GM18907 (cell line): ENCODE data around the gene TLCD3A.
A peak's percentile ranks its signal among the peaks of the same experiment; 100 is the strongest.
"Not testable (repeated sequence)": the region's sequence is repeated elsewhere in the genome, so short reads cannot be mapped to it uniquely, and the experiment has no call there.

ENCODE experiments used
- ATAC-seq: cut with Tn5 transposase; IDR thresholded peaks from one replicate; pipeline ENCODE4 v1.9.1; 2021; ENCODE audit warnings: mild to moderate bottlenecking, moderate library complexity; ENCODE audit not compliant: unreplicated experiment

TLCD3A gene

DNA sequence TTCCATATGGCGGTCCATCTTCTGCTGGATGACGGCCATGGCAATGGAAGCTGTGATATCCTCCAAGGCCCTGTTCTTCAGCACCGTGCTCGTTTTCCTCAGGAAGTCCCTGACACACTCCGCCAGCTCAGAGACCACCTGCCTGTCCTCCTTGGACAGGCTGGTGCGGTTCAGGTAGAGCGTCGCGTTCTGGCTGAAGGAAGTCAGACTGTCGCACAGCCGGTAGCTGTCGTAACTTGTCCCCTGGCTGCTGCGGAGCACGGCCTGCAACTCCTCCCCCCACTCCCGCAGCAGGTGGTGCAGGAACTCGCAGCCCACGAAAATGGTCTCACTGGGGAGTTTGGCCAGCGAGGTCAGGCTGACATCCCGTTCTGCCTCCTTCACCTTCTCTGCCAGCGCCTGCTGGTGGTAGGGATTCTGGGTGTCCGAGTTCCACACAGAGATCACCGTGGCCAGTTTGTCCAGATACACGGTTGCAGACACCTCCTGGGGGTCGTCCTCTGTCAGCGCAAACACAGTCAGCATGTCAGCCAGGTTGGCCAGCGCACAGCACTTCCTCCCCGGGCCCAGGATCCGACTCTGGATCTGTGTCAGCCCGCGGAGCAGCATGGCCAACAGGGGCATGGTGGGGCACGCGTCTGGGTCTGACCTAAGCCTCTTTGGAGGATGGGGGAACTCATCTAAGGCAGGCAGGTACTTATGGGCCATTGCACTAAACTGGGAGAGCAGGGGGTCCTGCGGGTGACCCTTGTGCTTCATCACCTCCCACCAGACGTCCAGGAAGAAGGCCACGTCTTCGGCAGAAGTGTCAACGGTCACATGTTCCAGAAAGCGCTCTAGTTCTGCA lies 14.6 kb downstream of the TLCD3A start:
- no peak for ATAC-seq

DNA sequence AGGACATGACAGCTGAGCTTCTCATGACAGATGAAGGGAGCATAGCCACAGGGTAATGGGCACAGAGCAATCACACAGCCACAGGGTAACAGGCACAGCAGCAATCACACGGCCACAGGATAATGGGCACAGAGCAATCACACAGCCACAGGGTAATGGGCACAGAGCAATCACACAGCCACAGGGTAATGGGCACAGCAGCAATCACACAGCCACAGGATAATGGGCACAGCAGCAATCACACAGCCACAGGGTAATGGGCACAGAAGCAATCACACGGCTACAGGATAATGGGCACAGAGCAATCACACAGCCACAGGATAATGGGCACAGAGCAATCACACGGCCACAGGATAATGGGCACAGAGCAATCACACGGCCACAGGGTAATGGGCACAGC lies 16.2 kb downstream of the TLCD3A start:
- ATAC-seq = not testable (repeated sequence)

DNA sequence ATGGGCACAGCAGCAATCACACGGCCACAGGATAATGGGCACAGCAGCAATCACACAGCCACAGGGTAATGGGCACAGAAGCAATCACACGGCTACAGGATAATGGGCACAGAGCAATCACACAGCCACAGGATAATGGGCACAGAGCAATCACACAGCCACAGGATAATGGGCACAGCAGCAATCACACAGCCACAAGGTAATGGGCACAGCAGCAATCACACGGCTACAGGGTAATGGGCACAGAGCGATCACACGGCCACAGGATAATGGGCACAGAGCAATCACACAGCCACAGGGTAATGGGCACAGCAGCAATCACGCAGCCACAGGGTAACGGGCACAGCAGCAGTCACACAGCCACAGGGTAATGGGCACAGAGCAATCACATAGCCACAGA lies 17.0 kb downstream of the TLCD3A start:
- not testable (repeated sequence) for ATAC-seq

DNA sequence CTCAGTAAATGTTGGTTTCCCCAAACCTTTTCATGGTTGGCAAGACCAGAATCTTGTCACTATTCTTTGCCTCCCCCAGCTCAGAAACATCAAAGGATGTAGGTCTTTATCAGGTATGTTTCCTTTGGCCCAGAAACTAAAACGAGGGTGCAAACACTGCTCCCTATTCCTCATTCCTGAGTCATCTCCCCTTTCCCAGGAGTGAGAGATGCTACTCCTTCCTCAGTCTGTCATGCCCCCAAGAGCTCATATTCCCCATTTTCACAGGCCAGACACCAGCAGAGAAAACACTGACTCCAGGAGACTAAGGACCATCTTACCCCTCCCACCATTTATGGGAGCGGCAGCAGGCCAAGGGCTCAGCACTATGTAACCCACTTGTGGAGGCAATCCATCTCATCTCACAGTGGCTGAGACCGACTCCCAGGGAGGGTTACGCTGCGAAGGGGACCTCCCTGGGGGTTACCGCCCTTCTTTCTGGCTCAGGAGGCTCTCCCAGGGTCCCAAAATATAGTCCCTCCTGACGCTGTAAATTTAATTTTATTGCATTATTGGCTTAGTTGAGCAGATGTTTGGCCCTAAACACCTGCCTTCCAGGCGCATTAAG lies 18.1 kb downstream of the TLCD3A start:
- no peak for ATAC-seq

DNA sequence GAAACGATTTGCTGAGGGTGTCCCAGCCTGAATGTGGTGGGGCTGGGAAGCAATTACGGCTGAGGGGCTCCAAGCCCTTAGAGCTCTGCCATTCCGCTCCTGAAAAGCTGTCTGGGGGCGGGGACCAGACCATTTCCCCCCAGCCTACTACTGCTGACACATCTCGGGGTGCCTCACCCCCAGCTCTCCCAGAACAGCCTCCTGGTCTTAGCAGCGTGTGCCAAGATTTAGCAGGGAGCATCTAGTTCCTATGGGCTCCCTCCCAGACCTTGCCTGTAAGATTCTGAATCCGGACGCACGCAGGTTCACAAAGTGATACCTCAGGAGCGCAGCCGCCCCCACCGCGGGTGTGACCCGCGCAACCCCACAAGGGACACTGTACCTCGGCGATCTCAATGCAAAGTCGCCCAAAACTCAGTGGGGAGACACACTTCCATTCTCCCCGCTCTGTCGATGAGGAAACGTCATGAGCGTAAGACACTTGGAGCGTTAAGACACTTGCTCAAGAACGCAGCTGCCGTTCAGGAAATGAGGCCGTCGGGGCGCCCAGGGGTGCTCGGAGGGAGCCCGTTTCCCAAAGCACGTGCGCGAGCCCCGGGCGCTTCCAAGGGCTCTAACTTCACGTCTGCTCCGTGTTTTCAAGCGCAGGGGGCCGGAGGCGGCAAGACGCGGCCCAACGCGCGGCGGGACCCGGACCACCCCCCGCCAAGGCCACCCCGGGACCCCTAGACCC lies 19.0 kb downstream of the TLCD3A start:
- peak; percentile 40 for ATAC-seq

DNA sequence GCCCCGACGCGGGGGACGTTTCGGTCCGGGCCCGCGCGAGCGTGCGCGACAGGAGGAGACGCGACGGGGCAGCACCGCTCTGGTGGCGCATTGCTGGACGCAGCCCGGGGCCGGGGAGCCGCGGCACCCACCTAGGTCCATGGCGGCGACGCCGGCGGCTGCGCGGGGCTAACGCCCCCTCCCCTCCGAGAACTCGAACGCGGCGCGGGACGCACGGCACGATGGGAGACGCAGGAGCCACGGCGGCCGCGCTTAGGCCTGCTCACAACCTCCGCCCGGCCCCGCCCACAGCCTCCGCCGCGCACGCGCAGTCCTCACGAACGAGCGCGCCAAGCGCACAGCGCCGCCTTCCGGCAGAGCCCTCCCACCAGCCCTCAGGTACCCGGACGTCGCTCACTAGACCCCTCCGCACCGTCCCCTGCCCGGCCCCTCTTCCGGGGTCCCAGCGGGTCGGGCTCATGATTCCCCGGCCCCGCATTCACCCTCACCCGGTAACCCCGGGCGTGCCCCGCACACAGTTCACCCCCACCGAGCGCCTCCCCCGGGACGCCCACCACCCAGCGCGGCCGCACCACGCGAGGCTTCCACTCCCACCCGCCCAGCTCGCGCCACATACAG lies 19.7 kb downstream of the TLCD3A start, which contains the start of gene GEMIN4:
TSS of gene GEMIN4 (minus strand) at position 263 of the 618 bp plus-strand sequence. CDS start at position 141, 122 bp downstream.
- peak; percentile 85 for ATAC-seq

DNA sequence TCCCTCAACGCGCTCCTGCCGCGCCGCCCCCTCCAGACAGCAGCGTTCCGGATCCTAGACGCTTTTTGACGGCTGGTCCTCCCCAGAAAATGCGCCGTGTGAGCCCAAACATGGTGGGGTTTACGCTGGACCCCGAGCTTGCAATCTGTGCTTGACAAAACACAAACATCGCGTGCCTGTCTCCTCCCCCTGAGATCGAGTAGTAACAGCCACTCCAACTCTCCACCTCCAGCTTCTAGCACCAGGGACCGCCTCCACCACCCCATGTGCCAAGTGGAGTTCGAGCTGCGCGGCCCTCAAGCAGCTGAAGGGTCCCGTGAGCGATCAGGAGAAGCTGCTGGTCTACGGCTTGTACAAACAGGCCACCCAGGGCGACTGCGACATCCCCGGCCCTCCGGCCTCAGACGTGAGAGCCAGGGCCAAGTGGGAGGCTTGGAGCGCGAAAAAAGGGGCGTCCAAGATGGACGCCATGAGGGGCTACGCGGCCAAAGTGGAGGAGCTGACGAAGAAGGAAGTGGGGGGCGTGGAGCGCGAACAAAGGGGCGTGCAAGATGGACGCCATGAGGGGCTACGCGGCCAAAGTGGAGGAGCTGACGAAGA lies 20.3 kb downstream of the TLCD3A start:
- ATAC-seq = no peak

DNA sequence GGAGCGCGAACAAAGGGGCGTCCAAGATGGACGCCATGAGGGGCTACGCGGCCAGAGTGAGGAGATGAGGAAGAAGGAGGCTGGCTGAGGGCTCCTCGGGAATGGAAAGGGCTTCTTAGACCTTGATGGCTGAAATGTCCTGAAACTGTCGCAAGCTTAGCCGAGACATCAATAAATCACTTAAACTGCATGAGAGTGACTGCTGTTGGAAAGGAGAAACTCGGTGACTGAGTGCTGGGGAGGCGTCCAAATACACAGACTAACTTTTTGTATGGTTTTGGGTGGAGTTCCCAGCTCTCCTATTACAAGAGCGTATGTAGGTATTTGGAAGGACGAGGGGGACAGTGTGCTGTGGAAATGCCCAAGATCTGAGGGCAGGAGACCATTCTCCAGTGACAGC lies 21.0 kb downstream of the TLCD3A start:
- ATAC-seq = no peak

DNA sequence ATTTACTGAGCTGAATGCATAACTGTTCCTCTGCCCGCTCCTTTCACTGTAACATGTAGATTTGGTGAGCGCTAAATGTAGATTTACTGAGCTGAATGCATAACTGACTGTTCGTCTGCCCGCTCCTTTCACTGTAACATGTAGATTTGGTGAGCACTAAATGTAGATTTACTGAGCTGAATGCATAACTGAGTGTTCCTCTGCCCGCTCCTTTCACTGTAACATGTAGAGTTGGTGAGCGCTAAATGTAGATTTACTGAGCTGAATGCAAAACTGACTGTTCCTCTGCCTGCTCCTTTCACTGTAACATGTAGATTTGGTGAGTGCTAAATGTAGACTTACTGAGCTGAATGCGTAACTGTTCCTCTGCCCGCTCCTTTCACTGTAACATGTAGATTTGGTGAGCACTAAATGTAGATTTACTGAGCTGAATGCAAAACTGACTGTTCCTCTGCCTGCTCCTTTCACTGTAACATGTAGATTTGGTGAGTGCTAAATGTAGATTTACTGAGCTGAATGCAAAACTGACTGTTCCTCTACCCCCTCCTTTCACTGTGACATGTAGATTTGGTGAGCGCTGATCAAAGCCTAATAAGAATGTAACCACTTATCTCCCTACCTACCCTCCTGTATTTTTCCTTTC lies 23.0 kb downstream of the TLCD3A start:
- ATAC-seq = not testable (repeated sequence)

DNA sequence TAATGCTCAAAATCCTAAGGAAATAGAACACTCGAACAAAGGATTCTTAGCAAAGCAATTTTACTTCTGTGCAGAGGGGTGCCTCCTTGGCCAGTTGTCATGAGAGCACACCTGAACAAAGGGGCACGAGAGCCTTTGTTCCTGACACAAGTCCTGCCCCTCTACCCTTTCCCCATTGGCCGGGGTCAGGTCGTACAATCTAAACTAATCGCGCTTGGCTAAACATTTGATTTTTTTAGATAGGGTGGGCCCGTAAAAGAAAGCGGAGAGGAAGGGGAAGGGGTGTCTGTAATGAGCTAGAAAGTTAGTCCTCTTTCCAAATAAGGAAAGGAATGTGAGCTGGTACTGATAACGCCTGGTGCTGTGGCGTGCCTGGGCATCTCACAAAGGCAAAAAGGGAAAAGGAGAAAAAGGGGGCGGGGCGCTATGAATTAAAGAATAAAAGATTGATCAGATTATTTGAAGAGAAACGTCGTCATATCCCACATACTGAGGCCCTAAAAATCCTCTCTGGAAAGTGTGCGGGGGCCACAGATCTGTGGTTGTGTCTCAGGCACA lies 23.7 kb downstream of the TLCD3A start:
- not testable (repeated sequence) for ATAC-seq

DNA sequence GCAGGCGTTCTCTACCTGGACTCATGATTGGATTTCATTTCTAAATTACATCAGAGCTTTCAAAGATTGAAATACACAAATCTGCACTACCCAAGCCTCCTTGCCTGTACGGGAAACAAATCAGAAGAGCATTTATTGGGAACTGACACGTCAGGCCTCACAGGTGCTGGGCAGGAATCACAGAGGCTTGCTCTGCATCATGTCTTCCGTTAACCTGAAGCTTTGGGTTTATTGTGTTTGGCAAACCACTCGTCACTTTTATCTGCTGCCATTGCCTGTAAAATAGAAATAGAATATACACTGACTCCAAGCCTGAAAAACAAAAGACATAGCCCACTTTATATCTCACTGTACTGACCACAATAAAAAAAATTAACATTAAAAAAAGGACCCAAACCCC lies 27.6 kb downstream of the TLCD3A start:
- no peak for ATAC-seq

DNA sequence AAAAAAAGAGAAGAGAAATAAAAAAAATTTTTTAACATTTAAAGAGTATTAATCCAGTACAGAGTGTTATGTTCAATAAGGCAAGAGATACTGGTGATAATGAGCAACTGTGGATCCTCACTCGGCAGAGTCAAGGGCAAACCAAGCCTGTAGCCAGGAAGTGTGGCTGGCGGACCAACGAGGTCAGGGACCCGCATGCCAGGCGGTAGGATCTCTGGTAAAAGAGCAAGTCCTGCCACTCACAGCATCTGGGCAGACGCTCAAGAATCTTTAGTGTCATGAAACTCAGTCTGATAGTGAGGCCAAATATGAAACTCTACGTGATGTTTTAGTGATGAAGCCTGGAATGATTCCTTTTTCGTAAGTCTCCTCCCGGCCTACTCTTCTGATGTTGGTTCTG lies 28.0 kb downstream of the TLCD3A start:
- ATAC-seq = no peak

DNA sequence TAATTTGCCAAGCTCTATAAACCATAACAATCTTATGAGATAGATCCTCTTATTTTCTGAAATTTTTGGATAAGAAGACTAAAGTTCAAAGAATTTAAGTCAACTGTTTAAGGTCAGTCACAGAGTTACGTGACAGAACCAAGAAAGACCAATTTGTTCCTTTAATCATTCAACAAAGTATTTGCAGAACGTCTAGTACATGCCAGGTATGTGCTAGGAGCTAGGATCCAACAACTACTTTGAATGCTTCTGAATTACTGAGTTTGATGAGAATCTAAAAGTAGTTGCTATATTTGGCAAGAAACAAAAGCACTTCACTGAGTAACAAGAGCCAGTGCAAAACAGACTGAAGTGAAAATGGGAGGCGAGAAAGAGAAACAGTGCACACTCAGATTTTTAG lies 34.7 kb downstream of the TLCD3A start:
- ATAC-seq = no peak

DNA sequence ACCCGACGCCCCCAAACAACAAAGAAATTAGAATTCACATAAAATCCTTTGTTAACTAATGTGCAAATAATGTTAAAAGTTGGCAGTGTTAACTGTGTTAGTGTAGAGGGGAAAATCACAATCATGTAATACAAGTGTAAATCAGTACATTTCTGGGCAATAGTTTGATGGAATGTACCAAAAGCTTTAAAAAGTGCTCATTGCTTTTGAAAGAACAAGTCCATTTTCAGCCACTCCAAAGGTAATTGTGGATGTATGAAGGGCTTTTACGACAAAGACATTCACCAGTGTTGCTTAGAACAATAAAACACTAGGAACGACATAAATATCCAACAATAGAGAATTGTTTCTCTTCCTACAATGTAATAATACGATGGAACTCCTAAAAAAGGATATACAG lies 40.6 kb downstream of the TLCD3A start:
- ATAC-seq = no peak

DNA sequence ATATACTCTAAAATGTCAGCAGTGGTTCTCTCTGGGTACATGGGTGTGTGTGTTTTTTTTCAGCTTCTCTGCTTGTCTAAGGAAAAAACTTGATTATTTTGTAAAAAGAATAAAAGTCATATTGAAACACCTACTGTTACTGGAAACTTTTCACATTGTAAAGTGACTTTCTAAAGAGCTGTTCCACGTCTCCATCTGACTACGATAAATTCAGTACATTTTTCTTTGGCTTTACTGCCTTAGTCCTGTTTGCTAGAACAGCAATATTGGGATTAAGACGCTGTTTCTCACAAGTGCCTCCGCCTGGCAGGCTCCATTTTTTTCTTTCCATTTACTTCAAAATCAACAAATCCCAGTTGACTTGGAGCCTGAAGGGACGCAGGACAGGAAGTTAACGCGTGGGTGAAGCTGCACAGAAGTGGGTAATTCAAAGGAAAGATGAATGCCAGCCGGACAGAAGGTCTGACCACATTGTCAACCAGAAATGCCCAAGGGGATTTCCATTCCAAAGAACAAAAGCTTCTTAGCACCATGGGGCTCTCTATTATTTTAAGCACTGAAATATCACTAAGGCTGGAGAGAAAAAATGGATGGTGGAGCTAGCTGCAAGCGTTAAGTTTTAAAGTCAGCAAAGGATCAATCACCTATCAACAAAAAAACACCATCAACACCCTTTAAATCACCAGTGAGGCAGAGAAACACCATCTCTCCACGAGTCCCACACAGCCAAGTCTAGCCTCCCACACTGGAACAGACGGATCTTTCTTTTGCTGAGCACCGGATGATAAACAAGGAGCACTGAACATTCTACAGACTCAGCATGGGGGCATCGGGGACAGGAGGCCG lies 41.3 kb downstream of the TLCD3A start:
- no peak for ATAC-seq

DNA sequence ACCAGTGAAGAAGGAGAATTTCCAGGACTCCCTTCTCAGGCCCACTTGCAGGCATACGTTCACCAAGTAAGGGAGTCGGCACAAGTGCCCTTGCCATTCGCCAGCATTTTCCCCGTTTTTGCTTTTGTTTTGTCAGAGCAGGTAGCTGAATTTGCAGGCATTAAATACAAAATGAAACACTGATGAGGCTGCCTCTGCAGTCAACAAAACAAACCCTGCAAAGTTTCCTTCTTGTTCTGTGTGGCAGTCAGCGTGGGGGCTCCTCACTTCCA lies 41.9 kb downstream of the TLCD3A start:
- no peak for ATAC-seq

DNA sequence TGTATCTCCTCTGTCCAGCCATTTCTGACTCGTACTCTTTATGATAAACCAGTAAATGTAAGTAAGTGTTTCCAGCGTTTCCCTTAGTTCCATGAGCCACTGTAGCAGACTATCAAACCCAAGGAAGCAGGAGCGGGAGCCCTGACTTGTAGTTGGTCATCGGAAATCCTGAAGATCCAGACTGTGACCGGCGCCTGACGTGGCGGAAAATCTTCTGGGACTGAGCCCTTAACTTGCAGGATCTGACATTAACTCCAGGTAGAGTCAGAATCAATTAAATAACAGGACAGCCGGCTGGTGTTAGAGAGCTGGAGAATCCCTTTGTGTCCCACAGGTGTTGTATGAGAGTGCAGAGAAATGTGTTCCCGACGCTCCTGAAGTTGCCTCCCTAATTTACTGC lies 45.7 kb downstream of the TLCD3A start:
- ATAC-seq = no peak

DNA sequence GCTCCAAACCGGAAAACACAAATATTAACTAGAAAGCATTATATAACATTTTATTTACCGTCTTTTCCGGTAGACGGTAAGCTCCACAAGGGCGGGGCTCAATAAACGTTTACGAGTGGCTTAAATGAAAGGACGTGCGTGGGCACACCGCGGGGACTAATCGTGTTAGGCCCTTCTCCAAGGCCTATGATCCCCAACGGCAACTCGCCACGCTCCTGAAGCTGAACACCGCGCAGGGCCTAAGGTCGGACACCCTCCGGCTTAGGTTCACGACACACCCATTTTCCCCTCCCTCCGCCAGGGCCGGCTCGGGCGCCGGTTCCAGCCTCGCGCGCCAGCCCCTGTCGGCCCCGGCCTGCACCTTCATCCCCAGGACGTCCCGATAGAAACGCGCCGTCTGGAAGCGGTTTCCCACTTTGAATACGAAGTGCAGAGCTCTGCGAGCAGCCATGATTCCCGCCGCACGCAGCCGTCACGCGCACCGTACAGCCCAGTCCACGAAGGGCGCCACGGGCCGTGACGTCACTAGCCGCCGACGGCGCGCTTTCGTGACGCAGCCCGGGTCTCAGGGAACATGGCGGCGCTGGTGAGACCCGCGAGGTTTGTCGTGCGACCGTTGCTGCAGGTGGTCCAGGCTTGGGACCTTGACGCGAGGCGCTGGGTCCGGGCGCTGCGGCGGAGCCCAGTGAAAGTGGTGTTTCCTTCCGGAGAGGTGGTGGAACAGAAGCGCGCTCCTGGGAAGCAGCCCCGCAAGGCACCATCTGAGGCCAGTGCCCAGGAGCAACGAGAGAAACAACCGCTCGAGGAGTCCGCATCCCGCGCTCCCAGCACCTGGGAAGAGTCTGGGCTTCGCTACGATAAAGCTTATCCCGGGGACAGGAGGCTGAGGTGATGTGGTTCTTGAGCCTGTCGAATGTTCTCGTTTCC lies 49.7 kb downstream of the TLCD3A start, which contains the start of the genes GLOD4 and MRM3:
TSS of gene GLOD4 (minus strand) at position 476 of the 927 bp plus-strand sequence. CDS start at position 451, 25 bp downstream.
TSS of gene MRM3 (plus strand) at position 549 of the 927 bp plus-strand sequence. CDS start at position 575, 26 bp downstream.
- ATAC-seq = peak; percentile 84
